Ascending aorta (tissue), 2 donors: ENCODE measurements around the gene FBXW2. TPM values are rescaled to one million over a fixed set of nuclear protein-coding genes. Genes with fewer than 3 reads are reported as not detected.

ENCODE experiments used
- DNase-seq, 2 donors: peaks; one replicate each; pipeline ENCODE4 v3.0.0-alpha.2; 2019; ENCODE audit warnings: low spot score in 2 of 2
- H3K27ac ChIP-seq, 2 donors: fragments of 200-600 bp; sonication (generic); one replicate each; pipeline ENCODE4 v1.5.1; 2016 to 2017; ENCODE audit warnings: mild to moderate bottlenecking in 1 of 2
- H3K27me3 ChIP-seq: fragments of 200-600 bp; sonication (generic); one replicate; pipeline ENCODE4 v1.5.1; 2017
- H3K36me3 ChIP-seq, 2 donors: fragments of 200-600 bp; sonication (generic); one replicate each; pipeline ENCODE4 v1.5.1; 2016
- H3K4me1 ChIP-seq, 2 donors: fragments of 200-600 bp; sonication (generic); one replicate each; pipeline ENCODE4 v1.5.1; 2016 to 2017; ENCODE audit warnings: mild to moderate bottlenecking in 1 of 2
- H3K4me3 ChIP-seq, 2 donors: fragments of 200-600 bp; sonication (generic); one replicate each; pipeline ENCODE4 v1.5.1; 2016 to 2017; ENCODE audit warnings: mild to moderate bottlenecking in 1 of 2
- H3K9me3 ChIP-seq, 2 donors: fragments of 200-600 bp; sonication (generic); one replicate each; pipeline ENCODE4 v1.5.1; 2016
- CTCF ChIP-seq, 3 experiments: fragments of 200-600 bp in 2 of 3; fragments of 450-650 bp in 1 of 3; sonication (generic) in 2 of 3; IDR thresholded peaks; one replicate each; pipeline ENCODE4 v1.5.1; 2016 to 2019; ENCODE audit warnings: antibody characterized with exemption in 3 of 3, mild to moderate bottlenecking in 1 of 3, moderate library complexity in 1 of 3
- intact Hi-C: fragments of 100-400 bp; cut with DNase I; formaldehyde crosslinking; loops from one replicate; pipeline ENCODE4 v1.15.1; 2023
- total RNA-seq: library from RNA; depleted of rRNA; stranded (reverse); fragments of >200 nt; gene quantifications from one replicate; pipeline ENCODE4 v1.1.0, GENCODE V29; 2016

FBXW2 gene
- total RNA-seq, 1 donor from 2014 or later, result 35.5 TPM

- DNase-seq, result no peak
- intact Hi-C loops, result no loop called here
- no peaks in the 10 kb centered on the region for H3K4me1 ChIP-seq
- no peak overlapping the region for H3K27ac ChIP-seq
- peaks cover 21 to 50% of the 10 kb centered on the region in 2 donors for H3K36me3 ChIP-seq
- H3K9me3 ChIP-seq, result no peaks in the 10 kb centered on the region
- no peak for TF ChIP-seq CTCF (IDR thresholded peaks at IDR 0.05)
- no peaks in the 10 kb centered on the region for H3K27me3 ChIP-seq
- no peak overlapping the region for H3K4me3 ChIP-seq
Observed at GRCh38 chr9:120778758-120779157, 14.5 kb downstream of the FBXW2 start.

GRCh38 chr9:120777229-120777628 lies 16.0 kb downstream of the FBXW2 start:
- Histone ChIP-seq H3K36me3 (peaks cover 26 to 64% of the 10 kb centered on the region in 2 donors), H3K4me1 (no peaks in the 10 kb centered on the region), H3K9me3 (no peaks in the 10 kb centered on the region), H3K27ac (no peak overlapping the region), H3K27me3 (no peaks in the 10 kb centered on the region), H3K4me3 (no peak overlapping the region)
- TF ChIP-seq CTCF (IDR thresholded peaks at IDR 0.05), result no peak
- intact Hi-C loops, result no loop called here
- no peak for DNase-seq

GRCh38 chr9:120776788-120777187 lies 16.4 kb downstream of the FBXW2 start:
- no peak overlapping the region for H3K4me3 ChIP-seq
- intact Hi-C loops, result no loop called here
- H3K36me3 ChIP-seq, result peaks cover 26 to 64% of the 10 kb centered on the region in 2 donors
- DNase-seq, result no peak
- H3K9me3 ChIP-seq, result no peaks in the 10 kb centered on the region
- H3K27me3 ChIP-seq, result no peaks in the 10 kb centered on the region
- TF ChIP-seq CTCF (IDR thresholded peaks at IDR 0.05), result no peak
- H3K27ac ChIP-seq, result no peak overlapping the region
- H3K4me1 ChIP-seq, result no peaks in the 10 kb centered on the region

GRCh38 chr9:120775859-120776258 lies 17.4 kb downstream of the FBXW2 start:
- Histone ChIP-seq H3K9me3 (no peaks in the 10 kb centered on the region), H3K27ac (no peak overlapping the region), H3K4me3 (no peak overlapping the region), H3K4me1 (no peaks in the 10 kb centered on the region), H3K36me3 (peaks cover 31 to 72% of the 10 kb centered on the region in 2 donors), H3K27me3 (no peaks in the 10 kb centered on the region)
- intact Hi-C loops, result no loop called here
- DNase-seq, result no peak
- no peak for TF ChIP-seq CTCF (IDR thresholded peaks at IDR 0.05)

GRCh38 chr9:120774719-120775118 lies 18.5 kb downstream of the FBXW2 start:
- no peak for TF ChIP-seq CTCF (IDR thresholded peaks at IDR 0.05)

GRCh38 chr9:120773256-120773655 lies 20.0 kb downstream of the FBXW2 start:
- Histone ChIP-seq H3K4me1 (no peaks in the 10 kb centered on the region), H3K27me3 (no peaks in the 10 kb centered on the region), H3K4me3 (no peak overlapping the region), H3K27ac (no peak overlapping the region), H3K9me3 (no peaks in the 10 kb centered on the region), H3K36me3 (peaks cover 51 to 88% of the 10 kb centered on the region in 2 donors)
- no peak for DNase-seq
- TF ChIP-seq CTCF (IDR thresholded peaks at IDR 0.05), result no peak
- intact Hi-C loops, result no loop called here

More at GRCh38 chr9:120774719-120775118, 18.5 kb downstream of the FBXW2 start:
- Histone ChIP-seq H3K27me3 (no peaks in the 10 kb centered on the region), H3K36me3 (peaks cover 38 to 81% of the 10 kb centered on the region in 2 donors), H3K9me3 (no peaks in the 10 kb centered on the region), H3K4me3 (no peak overlapping the region), H3K27ac (no peak overlapping the region), H3K4me1 (no peaks in the 10 kb centered on the region)
- no peak for DNase-seq
- intact Hi-C loops, result no loop called here
